NB4 (cell line): ENCODE data around the gene ANKRD13B.
"Not testable (repeated sequence)": the region's sequence is repeated elsewhere in the genome, so short reads cannot be mapped to it uniquely, and the experiment has no call there.

Experiments
- DNase-seq: peaks from one replicate; pipeline ENCODE4 v3.0.0; 2010; ENCODE audit warnings: low read depth
- H3K4me3 ChIP-seq: one replicate; pipeline ENCODE4 v1.5.1; 2011; ENCODE audit warnings: mild to moderate bottlenecking, low read depth, low read length, moderate library complexity
- CTCF ChIP-seq: IDR thresholded peaks from one replicate; pipeline ENCODE4 v1.5.1; 2012; ENCODE audit warnings: low read depth, low read length
- MAX ChIP-seq: IDR thresholded peaks from 2 replicates; pipeline ENCODE4 v1.6.1; 2011; ENCODE audit warnings: low read depth, low read length
- MYC ChIP-seq: IDR thresholded peaks from 2 replicates; pipeline ENCODE4 v1.6.1; 2011; ENCODE audit warnings: low read depth, low read length
- POLR2A ChIP-seq: IDR thresholded peaks from 2 replicates; pipeline ENCODE4 v1.6.1; 2011; ENCODE audit warnings: mild to moderate bottlenecking; ENCODE audit not compliant: insufficient read length; ENCODE audit errors: extremely low read depth

Gene ANKRD13B

GRCh38 chr17:29555840-29556239 is 37.1 kb upstream of the ANKRD13B start:
- no peak for DNase-seq
- no peak overlapping the region for H3K4me3 ChIP-seq
- no peak for TF ChIP-seq MAX
- TF ChIP-seq CTCF: no peak
- TF ChIP-seq MYC: no peak

- H3K4me3 ChIP-seq: no peak overlapping the region
- no peak for DNase-seq
- TF ChIP-seq POLR2A (no peak), CTCF (no peak), MYC (no peak), MAX (no peak)
Observed at GRCh38 chr17:29557085-29557738, 35.7 kb upstream of the ANKRD13B start.

GRCh38 chr17:29557739-29558116 is 35.2 kb upstream of the ANKRD13B start:
- H3K4me3 ChIP-seq: no peak overlapping the region
- DNase-seq: no peak
- no peak for TF ChIP-seq MYC
- TF ChIP-seq POLR2A: no peak
- no peak for TF ChIP-seq CTCF
- TF ChIP-seq MAX: no peak

GRCh38 chr17:29558139-29558538 is 34.8 kb upstream of the ANKRD13B start:
- not testable (repeated sequence) for H3K4me3 ChIP-seq, DNase-seq

DNA sequence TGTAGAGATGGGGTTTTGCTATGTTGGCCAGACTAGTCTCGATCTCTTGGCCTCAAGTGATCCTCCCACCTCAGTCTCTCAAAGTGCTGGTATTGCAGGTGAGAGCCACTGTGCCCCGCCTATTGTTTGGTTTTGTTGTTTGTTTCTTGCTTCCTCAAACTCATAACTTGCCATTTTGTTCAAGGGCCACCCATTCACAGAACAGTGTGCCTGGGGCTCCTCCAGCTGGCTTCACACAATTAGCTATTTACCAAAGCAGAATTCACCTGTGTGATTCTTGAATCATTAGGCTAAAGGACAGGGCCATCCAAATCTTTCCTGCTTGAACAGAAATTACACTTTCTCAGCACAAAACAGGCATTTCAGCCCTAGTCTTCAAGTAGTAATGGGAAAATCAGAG is 33.3 kb upstream of the ANKRD13B start:
- no peak overlapping the region for H3K4me3 ChIP-seq
- no peak for DNase-seq
- TF ChIP-seq CTCF (no peak), MAX (no peak), MYC (no peak), POLR2A (no peak)

- TF ChIP-seq MAX (no peak), CTCF (no peak), MYC (no peak), POLR2A (no peak)
- no peak overlapping the region for H3K4me3 ChIP-seq
- DNase-seq: peak; percentile 54
Observed at GRCh38 chr17:29560316-29560715, 32.6 kb upstream of the ANKRD13B start.
